Measurements from ENCODE around the gene PROC.

DNA sequence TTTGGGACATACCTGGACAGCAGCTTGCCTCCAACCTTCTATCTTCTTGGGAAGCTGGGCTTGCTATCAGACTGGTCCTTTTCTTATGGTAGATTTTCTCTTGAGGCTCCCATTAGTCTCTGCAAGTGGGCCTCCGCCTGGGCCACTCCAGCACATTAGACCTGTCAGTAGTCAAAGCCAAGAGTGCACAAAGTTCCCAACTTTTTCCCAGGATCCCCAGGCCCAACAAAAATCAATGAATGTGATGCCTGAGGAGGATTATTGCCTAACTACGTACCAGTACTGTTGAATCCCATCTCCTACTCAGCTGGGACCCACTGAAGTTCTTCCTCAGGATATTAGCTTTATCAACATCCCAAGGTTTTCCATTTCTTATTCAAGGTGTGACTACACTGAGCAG is 51.7 kb downstream of the PROC start:
- TF ChIP-seq, protein P1, sequence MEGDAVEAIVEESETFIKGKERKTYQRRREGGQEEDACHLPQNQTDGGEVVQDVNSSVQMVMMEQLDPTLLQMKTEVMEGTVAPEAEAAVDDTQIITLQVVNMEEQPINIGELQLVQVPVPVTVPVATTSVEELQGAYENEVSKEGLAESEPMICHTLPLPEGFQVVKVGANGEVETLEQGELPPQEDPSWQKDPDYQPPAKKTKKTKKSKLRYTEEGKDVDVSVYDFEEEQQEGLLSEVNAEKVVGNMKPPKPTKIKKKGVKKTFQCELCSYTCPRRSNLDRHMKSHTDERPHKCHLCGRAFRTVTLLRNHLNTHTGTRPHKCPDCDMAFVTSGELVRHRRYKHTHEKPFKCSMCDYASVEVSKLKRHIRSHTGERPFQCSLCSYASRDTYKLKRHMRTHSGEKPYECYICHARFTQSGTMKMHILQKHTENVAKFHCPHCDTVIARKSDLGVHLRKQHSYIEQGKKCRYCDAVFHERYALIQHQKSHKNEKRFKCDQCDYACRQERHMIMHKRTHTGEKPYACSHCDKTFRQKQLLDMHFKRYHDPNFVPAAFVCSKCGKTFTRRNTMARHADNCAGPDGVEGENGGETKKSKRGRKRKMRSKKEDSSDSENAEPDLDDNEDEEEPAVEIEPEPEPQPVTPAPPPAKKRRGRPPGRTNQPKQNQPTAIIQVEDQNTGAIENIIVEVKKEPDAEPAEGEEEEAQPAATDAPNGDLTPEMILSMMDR (IDR thresholded peaks at IDR 0.05) = no peak
- no peak for TF ChIP-seq POLR2A (IDR thresholded peaks at IDR 0.05)
